ENCODE data around the gene PHF19. TPM values are rescaled to one million over a fixed set of nuclear protein-coding genes. Genes with fewer than 3 reads are reported as not detected.

The PHF19 gene
- polyA plus RNA-seq: 3.0 and 4.9 TPM in 2 replicates
- polyA minus RNA-seq: 1.9 and 4.6 TPM in 2 replicates

DNA sequence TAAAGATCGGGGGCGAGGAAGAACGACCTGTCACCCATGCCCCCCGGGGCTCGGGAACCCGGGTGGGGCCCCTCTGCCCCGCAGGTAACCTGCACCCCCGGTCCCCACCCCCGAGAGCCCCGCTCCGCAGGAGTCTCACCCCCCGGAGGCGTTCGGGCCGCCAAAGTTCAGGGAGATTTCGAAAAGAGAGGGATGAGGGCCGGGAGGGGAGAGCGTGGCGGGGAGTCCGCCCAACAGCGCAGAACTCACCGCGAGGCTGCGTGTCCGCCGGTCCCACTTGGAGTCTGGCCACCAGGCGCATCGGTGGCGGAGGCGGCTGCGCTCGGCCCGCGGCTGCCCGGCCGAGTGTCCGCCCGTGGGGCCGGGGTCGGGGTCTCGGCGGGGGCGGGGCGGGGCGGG, at the start of gene PHF19:
Gene PHF19 (minus strand): TSS at position 347 of the 399 bp plus-strand sequence. CDS start 2,447 bp downstream, outside the sequence.
- Histone ChIP-seq H3K27me3 (ENCODE audit: insufficient read depth, low read depth, low read length) (peaks cover 10% of the 10 kb centered on the region), H3K27ac (ENCODE audit: low read length) (no peak within 1 kb of the TSS), H3K79me2 (replicated peaks; ENCODE audit: insufficient read depth, low read length) (no peaks in the 10 kb centered on the region), H3K4me3 (ENCODE audit: low read length) (peak within 1 kb of the TSS; percentile 66), H4K20me1 (ENCODE audit: insufficient read depth) (no peaks in the 10 kb centered on the region), H3F3A (ENCODE audit: insufficient read depth, low read length, poor library complexity, severe bottlenecking) (peaks cover 4% of the 10 kb centered on the region), H3K9ac (ENCODE audit: low read length) (peak within 1 kb of the TSS; percentile 36), H3K9me3 (ENCODE audit: low read length) (no peaks in the 10 kb centered on the region), H3K9me2 (ENCODE audit: insufficient read depth, low read length) (no peaks in the 10 kb centered on the region), H3K36me3 (ENCODE audit: insufficient read depth, low read length) (no peaks in the 10 kb centered on the region), H3K4me2 (ENCODE audit: low read length) (peak within 1 kb of the TSS; percentile 10), H2AFZ (ENCODE audit: low read depth, low read length) (peak within 1 kb of the TSS; percentile 3)
- TF ChIP-seq TAF1 (IDR thresholded peaks at IDR 0.05; ENCODE audit: low read depth): no peak
- TF ChIP-seq MXI1 (conservative IDR thresholded peaks at IDR 0.05; ENCODE audit: poor library complexity, severe bottlenecking): no peak
- TF ChIP-seq EP300 (conservative IDR thresholded peaks at IDR 0.05; ENCODE audit: poor library complexity, severe bottlenecking): no peak
- TF ChIP-seq EZH2 (IDR thresholded peaks at IDR 0.05; ENCODE audit: borderline replicate concordance, insufficient read depth, low read length, poor library complexity, severe bottlenecking): no peak
- TF ChIP-seq, protein P1, sequence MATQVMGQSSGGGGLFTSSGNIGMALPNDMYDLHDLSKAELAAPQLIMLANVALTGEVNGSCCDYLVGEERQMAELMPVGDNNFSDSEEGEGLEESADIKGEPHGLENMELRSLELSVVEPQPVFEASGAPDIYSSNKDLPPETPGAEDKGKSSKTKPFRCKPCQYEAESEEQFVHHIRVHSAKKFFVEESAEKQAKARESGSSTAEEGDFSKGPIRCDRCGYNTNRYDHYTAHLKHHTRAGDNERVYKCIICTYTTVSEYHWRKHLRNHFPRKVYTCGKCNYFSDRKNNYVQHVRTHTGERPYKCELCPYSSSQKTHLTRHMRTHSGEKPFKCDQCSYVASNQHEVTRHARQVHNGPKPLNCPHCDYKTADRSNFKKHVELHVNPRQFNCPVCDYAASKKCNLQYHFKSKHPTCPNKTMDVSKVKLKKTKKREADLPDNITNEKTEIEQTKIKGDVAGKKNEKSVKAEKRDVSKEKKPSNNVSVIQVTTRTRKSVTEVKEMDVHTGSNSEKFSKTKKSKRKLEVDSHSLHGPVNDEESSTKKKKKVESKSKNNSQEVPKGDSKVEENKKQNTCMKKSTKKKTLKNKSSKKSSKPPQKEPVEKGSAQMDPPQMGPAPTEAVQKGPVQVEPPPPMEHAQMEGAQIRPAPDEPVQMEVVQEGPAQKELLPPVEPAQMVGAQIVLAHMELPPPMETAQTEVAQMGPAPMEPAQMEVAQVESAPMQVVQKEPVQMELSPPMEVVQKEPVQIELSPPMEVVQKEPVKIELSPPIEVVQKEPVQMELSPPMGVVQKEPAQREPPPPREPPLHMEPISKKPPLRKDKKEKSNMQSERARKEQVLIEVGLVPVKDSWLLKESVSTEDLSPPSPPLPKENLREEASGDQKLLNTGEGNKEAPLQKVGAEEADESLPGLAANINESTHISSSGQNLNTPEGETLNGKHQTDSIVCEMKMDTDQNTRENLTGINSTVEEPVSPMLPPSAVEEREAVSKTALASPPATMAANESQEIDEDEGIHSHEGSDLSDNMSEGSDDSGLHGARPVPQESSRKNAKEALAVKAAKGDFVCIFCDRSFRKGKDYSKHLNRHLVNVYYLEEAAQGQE (IDR thresholded peaks at IDR 0.05; ENCODE audit: borderline replicate concordance): no peak
- TF ChIP-seq, protein P2, sequence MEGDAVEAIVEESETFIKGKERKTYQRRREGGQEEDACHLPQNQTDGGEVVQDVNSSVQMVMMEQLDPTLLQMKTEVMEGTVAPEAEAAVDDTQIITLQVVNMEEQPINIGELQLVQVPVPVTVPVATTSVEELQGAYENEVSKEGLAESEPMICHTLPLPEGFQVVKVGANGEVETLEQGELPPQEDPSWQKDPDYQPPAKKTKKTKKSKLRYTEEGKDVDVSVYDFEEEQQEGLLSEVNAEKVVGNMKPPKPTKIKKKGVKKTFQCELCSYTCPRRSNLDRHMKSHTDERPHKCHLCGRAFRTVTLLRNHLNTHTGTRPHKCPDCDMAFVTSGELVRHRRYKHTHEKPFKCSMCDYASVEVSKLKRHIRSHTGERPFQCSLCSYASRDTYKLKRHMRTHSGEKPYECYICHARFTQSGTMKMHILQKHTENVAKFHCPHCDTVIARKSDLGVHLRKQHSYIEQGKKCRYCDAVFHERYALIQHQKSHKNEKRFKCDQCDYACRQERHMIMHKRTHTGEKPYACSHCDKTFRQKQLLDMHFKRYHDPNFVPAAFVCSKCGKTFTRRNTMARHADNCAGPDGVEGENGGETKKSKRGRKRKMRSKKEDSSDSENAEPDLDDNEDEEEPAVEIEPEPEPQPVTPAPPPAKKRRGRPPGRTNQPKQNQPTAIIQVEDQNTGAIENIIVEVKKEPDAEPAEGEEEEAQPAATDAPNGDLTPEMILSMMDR (IDR thresholded peaks at IDR 0.05; ENCODE audit: poor library complexity, severe bottlenecking): no peak
- TF ChIP-seq RAD21 (conservative IDR thresholded peaks at IDR 0.05): no peak
- TF ChIP-seq SMC3 (conservative IDR thresholded peaks at IDR 0.05; ENCODE audit: poor library complexity): no peak
- no peak for TF ChIP-seq POLR2AphosphoS5 (IDR thresholded peaks at IDR 0.05)

DNA sequence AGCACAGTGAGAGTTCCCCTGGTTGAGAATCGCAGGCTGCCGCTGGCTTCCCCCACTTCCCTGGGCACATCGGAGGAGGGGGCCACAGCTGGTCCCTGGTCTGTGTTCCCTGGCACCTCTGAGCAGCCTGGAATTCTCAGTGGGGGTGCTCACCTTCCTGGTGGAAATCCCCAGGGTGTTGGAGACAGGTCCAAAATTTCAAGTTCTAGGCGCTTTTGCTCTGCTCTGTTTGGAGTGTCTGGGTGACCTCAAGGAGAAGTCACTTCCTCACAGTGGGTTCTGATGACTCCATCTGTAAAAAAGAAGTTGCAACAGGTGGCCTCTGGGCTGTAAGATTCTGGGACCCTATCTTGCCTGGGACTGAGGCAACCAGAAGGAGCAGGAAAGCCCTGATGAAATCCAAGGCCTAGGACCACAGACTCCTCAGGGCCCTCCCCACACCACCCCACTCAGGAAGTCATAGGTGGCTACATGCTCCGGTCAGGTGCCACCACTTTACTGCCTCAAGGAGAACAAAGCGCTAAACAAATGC, 49.5 kb upstream of the PHF19 start, which contains the start of gene TRAF1:
Gene TRAF1 (minus strand): TSS at position 400 of the 532 bp plus-strand sequence. CDS start 721 bp downstream, outside the sequence.
- H2AFZ ChIP-seq (ENCODE audit: low read depth, low read length): no peak within 1 kb of the TSS
- no peak within 1 kb of the TSS for H3K4me3 ChIP-seq (ENCODE audit: low read length)
- no peak within 1 kb of the TSS for H3K27ac ChIP-seq (ENCODE audit: low read length)
- no peaks in the 10 kb centered on the region for H3K79me2 ChIP-seq (replicated peaks; ENCODE audit: insufficient read depth, low read length)
- H3K36me3 ChIP-seq (ENCODE audit: insufficient read depth, low read length): no peaks in the 10 kb centered on the region
- no peaks in the 10 kb centered on the region for H3K9me3 ChIP-seq (ENCODE audit: low read length)
- no peak within 1 kb of the TSS for H3K4me2 ChIP-seq (ENCODE audit: low read length)
- peaks cover 15% of the 10 kb centered on the region for H3K27me3 ChIP-seq (ENCODE audit: insufficient read depth, low read depth, low read length)
- no peaks in the 10 kb centered on the region for H3K9me2 ChIP-seq (ENCODE audit: insufficient read depth, low read length)
- no peaks in the 10 kb centered on the region for H3F3A ChIP-seq (ENCODE audit: insufficient read depth, low read length, poor library complexity, severe bottlenecking)
- H3K9ac ChIP-seq (ENCODE audit: low read length): no peak within 1 kb of the TSS
- H4K20me1 ChIP-seq (ENCODE audit: insufficient read depth): no peaks in the 10 kb centered on the region
- TF ChIP-seq, protein P1 (IDR thresholded peaks at IDR 0.05; ENCODE audit: borderline replicate concordance): no peak
- TF ChIP-seq, protein P2 (IDR thresholded peaks at IDR 0.05; ENCODE audit: poor library complexity, severe bottlenecking): no peak
- no peak for TF ChIP-seq EP300 (conservative IDR thresholded peaks at IDR 0.05; ENCODE audit: poor library complexity, severe bottlenecking)
- TF ChIP-seq POLR2AphosphoS5 (IDR thresholded peaks at IDR 0.05): no peak
- no peak for TF ChIP-seq TAF1 (IDR thresholded peaks at IDR 0.05; ENCODE audit: low read depth)
- no peak for TF ChIP-seq EZH2 (IDR thresholded peaks at IDR 0.05; ENCODE audit: borderline replicate concordance, insufficient read depth, low read length, poor library complexity, severe bottlenecking)
- TF ChIP-seq MXI1 (conservative IDR thresholded peaks at IDR 0.05; ENCODE audit: poor library complexity, severe bottlenecking): no peak
- no peak for TF ChIP-seq SMC3 (conservative IDR thresholded peaks at IDR 0.05; ENCODE audit: poor library complexity)
- no peak for TF ChIP-seq RAD21 (conservative IDR thresholded peaks at IDR 0.05)

All from neural cell (in vitro differentiated cells).